Heart left ventricle (tissue), 13 donors: ENCODE results near the gene SORCS2.

Experiments
- POLR2A ChIP-seq, 2 donors: fragments of 450-650 bp; IDR thresholded peaks; one replicate each; pipeline ENCODE4 v1.6.1; 2017; ENCODE audit warnings: antibody characterized with exemption in 2 of 2, mild to moderate bottlenecking in 2 of 2, moderate library complexity in 2 of 2
- TF ChIP-seq, protein P1 (sequence below), 12 donors: fragments of 200-600 bp; sonication (generic) in 4 of 12; IDR thresholded peaks; one replicate each; pipeline versions ENCODE4 v1.5.0 to v1.8.0; 2018 to 2022; ENCODE audit warnings: antibody characterized with exemption in 12 of 12, mild to moderate bottlenecking in 5 of 12
- donor health status: ischemic (EF 13 %, LVEDD 7.1; RV severe dilation, severe dysfunction).
- donor health status: DM: no; HTN: yes; CAD: no.
- donor health status: DM: no; HTN: no; CAD: no.
- donor health status: ischemic (EF 25% LVEDD 6.9; RV normal size, moderate dysfunction).
- donor health status: ischemic (EF 25% LVEDD 5.7; RV mildly dilated, moderate dysfunction).
- donor health status: ischemic (EF 35%, LVEDD 5.7; RV mildly dilated, moderate dysfunction).
- donor health status: nonischemic (EF 11% LVEDD 7.7; RV severe dilation, severe dysfunction).
- donor health status: DM: yes; HTN: yes; CAD: no.
- donor health status: PGD.
- donor health status: ischemic (EF 29% LVEDD 5.4; RV normal size, mild dysfunction).
- donor health status: nonischemic (EF 23%, LVEDD 6.1; RV moderate dilation, normal function).

DNA sequence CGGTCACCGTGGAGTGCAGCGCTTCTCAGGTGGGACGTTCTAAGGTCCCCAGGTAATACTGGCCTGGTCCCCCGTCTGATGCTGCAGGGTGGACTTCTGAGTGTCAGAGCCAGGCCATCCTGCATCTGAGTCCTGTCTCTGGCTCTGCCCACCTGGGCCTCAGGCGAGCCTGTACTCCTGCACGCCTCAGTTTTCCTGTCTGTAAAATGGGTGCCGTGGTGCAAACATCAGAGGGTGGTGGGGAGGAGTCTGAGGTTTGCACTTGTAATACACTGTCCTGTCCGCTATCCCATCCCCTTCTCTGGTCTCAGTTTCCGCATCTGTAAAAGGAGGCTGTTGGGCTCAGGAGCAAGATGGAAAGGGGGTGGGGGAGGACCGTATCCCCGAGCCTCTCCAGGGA is 41.3 kb downstream of the SORCS2 start:
- TF ChIP-seq, protein P1, sequence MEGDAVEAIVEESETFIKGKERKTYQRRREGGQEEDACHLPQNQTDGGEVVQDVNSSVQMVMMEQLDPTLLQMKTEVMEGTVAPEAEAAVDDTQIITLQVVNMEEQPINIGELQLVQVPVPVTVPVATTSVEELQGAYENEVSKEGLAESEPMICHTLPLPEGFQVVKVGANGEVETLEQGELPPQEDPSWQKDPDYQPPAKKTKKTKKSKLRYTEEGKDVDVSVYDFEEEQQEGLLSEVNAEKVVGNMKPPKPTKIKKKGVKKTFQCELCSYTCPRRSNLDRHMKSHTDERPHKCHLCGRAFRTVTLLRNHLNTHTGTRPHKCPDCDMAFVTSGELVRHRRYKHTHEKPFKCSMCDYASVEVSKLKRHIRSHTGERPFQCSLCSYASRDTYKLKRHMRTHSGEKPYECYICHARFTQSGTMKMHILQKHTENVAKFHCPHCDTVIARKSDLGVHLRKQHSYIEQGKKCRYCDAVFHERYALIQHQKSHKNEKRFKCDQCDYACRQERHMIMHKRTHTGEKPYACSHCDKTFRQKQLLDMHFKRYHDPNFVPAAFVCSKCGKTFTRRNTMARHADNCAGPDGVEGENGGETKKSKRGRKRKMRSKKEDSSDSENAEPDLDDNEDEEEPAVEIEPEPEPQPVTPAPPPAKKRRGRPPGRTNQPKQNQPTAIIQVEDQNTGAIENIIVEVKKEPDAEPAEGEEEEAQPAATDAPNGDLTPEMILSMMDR (IDR thresholded peaks at IDR 0.05): no peak
- TF ChIP-seq POLR2A (IDR thresholded peaks at IDR 0.05): no peak
